HG02678 (cell line): Measurements from ENCODE around the gene CR1L.
"Not testable (repeated sequence)": the region's sequence is repeated elsewhere in the genome, so short reads cannot be mapped to it uniquely, and the experiment has no call there.

Experiments
- ATAC-seq: cut with Tn5 transposase; IDR thresholded peaks from one replicate; pipeline ENCODE4 v1.9.1; 2021; ENCODE audit warnings: mild to moderate bottlenecking, moderate library complexity; ENCODE audit not compliant: unreplicated experiment

Gene CR1L

GRCh38 chr1:207766569-207766968 is 121.6 kb downstream of the CR1L start:
- ATAC-seq = no peak

- not testable (repeated sequence) for ATAC-seq
Measured at GRCh38 chr1:207770514-207770913, 125.6 kb downstream of the CR1L start.
